CD14-positive monocyte (primary cell): ENCODE measurements around the gene FKRP. TPM values are rescaled to one million over a fixed set of nuclear protein-coding genes. Genes with fewer than 3 reads are reported as not detected.
"Not testable (repeated sequence)": the region's sequence is repeated elsewhere in the genome, so short reads cannot be mapped to it uniquely, and the experiment has no call there.

Source experiments
- DNase-seq, 3 donors: peaks; one replicate each; pipeline ENCODE4 v3.0.0-alpha.2; 2011 to 2022
- H2AFZ ChIP-seq: 2 replicates; pipeline ENCODE4 v1.6.0; 2012; ENCODE audit warnings: mild to moderate bottlenecking, low read depth, low read length, inconsistent platforms; ENCODE audit not compliant: insufficient read depth, poor library complexity, severe bottlenecking
- H3K27ac ChIP-seq, 2 donors: 1 replicate in 1 of 2; 2 replicates in 1 of 2; pipeline ENCODE4 v1.5.1; 2012 to 2013; ENCODE audit warnings: low read length in 2 of 2, control low read depth in 1 of 2, inconsistent platforms in 1 of 2, low read depth in 1 of 2, mild to moderate bottlenecking in 1 of 2
- H3K27me3 ChIP-seq, 2 donors: one replicate each; pipeline versions ENCODE4 v1.6.0 to v1.6.1; 2011 to 2013; ENCODE audit warnings: low read length in 2 of 2; ENCODE audit not compliant: control insufficient read depth in 2 of 2, insufficient read depth in 2 of 2
- H3K36me3 ChIP-seq, 2 donors: replicated peaks in 1 of 2; 1 replicate in 1 of 2; 2 replicates in 1 of 2; pipeline versions ENCODE4 v1.5.1 to v1.6.1; 2012 to 2013; ENCODE audit warnings: low read length in 2 of 2, control low read depth in 1 of 2, inconsistent platforms in 1 of 2, mild to moderate bottlenecking in 1 of 2; ENCODE audit not compliant: insufficient read depth in 2 of 2, control insufficient read depth in 1 of 2
- H3K4me1 ChIP-seq, 2 donors: 1 replicate in 1 of 2; 2 replicates in 1 of 2; pipeline versions ENCODE4 v1.5.1 to v1.6.1; 2012 to 2013; ENCODE audit warnings: low read length in 2 of 2, control low read depth in 1 of 2, inconsistent platforms in 1 of 2, mild to moderate bottlenecking in 1 of 2, moderate library complexity in 1 of 2; ENCODE audit not compliant: insufficient read depth in 2 of 2, control insufficient read depth in 1 of 2
- H3K4me2 ChIP-seq: replicated peaks from 2 replicates; pipeline ENCODE3; 2012; ENCODE audit warnings: low read length, moderate library complexity, mild to moderate bottlenecking; ENCODE audit not compliant: poor library complexity, severe bottlenecking; ENCODE audit errors: extremely low read depth
- H3K4me3 ChIP-seq, 3 experiments: fragments of 200-600 bp in 1 of 3; sonication (generic) in 1 of 3; replicated peaks in 1 of 3; 1 replicate in 2 of 3; 2 replicates in 1 of 3; pipeline ENCODE4 v1.5.1; 2011 to 2013; ENCODE audit warnings: low read length in 3 of 3, mild to moderate bottlenecking in 3 of 3, control low read depth in 2 of 3, low read depth in 2 of 3, inconsistent platforms in 1 of 3, moderate library complexity in 1 of 3
- H3K79me2 ChIP-seq: 2 replicates; pipeline ENCODE4 v1.6.0; 2012; ENCODE audit warnings: mild to moderate bottlenecking, control low read depth, inconsistent platforms, low read length, moderate library complexity; ENCODE audit not compliant: insufficient read depth
- H3K9ac ChIP-seq: 2 replicates; pipeline ENCODE4 v1.6.0; 2017; ENCODE audit warnings: low read length, mild to moderate bottlenecking; ENCODE audit not compliant: insufficient read depth, poor library complexity, severe bottlenecking
- H3K9me3 ChIP-seq, 2 donors: replicated peaks in 1 of 2; 1 replicate in 1 of 2; 2 replicates in 1 of 2; pipeline versions ENCODE4 v1.5.1 to v1.6.1; 2012 to 2013; ENCODE audit warnings: low read length in 2 of 2, control low read depth in 1 of 2; ENCODE audit not compliant: control insufficient read depth in 1 of 2, insufficient read depth in 1 of 2
- H4K20me1 ChIP-seq: 2 replicates; pipeline ENCODE4 v1.6.0; 2012; ENCODE audit warnings: mild to moderate bottlenecking, low read length, control low read depth, moderate library complexity; ENCODE audit not compliant: insufficient read depth
- H3K27ac Mint-ChIP-seq, 7 donors: one replicate each; pipeline ENCODE4 v1.8.0; 2020; ENCODE audit warnings: mild to moderate bottlenecking in 7 of 7, mixed read lengths in 7 of 7, moderate library complexity in 6 of 7, inconsistent platforms in 2 of 7
- H3K27me3 Mint-ChIP-seq, 3 donors: one replicate each; pipeline ENCODE4 v1.8.0; 2021 to 2022; ENCODE audit warnings: low read depth in 3 of 3, mild to moderate bottlenecking in 3 of 3, mixed read lengths in 3 of 3, moderate library complexity in 3 of 3, inconsistent platforms in 1 of 3
- H3K36me3 Mint-ChIP-seq, 2 donors: one replicate each; pipeline ENCODE4 v1.8.0; 2020; ENCODE audit warnings: mixed read lengths in 2 of 2, inconsistent platforms in 1 of 2, mild to moderate bottlenecking in 1 of 2
- H3K4me1 Mint-ChIP-seq: one replicate; pipeline ENCODE4 v1.8.0; 2020; ENCODE audit warnings: mild to moderate bottlenecking, mixed read lengths
- H3K4me3 Mint-ChIP-seq, 2 donors: one replicate each; pipeline ENCODE4 v1.8.0; 2020; ENCODE audit warnings: mild to moderate bottlenecking in 2 of 2, mixed read lengths in 2 of 2, moderate library complexity in 1 of 2
- H3K9me3 Mint-ChIP-seq, 7 donors: one replicate each; pipeline ENCODE4 v1.8.0; 2020 to 2022; ENCODE audit warnings: mixed read lengths in 7 of 7, mild to moderate bottlenecking in 6 of 7, moderate library complexity in 6 of 7, inconsistent platforms in 2 of 7
- WGBS: methylation state at CpG from one replicate; pipeline ENCODE4 v1.1.5; 2013; ENCODE audit warnings: missing lambda C conversion rate; ENCODE audit not compliant: insufficient coverage; 5-methylcytosine and 5-hydroxymethylcytosine counted together
- intact Hi-C, 2 donors: fragments of 100-400 bp; cut with micrococcal nuclease; formaldehyde crosslinking; loops; one replicate each; pipeline versions ENCODE4 v1.15.0 to v1.15.1; 2023
- polyA plus RNA-seq, 3 donors: library from polyadenylated mRNA; depleted of rRNA in 1 of 3; unstranded in 2 of 3; stranded (reverse) in 1 of 3; fragments of 300-500 nt in 2 of 3; fragments of >200 nt in 1 of 3; fragmentation: Illumina TruSeq in 2 of 3; gene quantifications; 1 replicate in 2 of 3; 2 replicates in 1 of 3; pipeline ENCODE4 v1.2.3, GENCODE V29; 2012 to 2021
- TF ChIP-seq, protein P1 (sequence below): fragments of 200-600 bp; IDR thresholded peaks from one replicate; pipeline ENCODE4 v1.8.0; 2022; ENCODE audit warnings: antibody characterized with exemption, mild to moderate bottlenecking

The FKRP gene
- polyA plus RNA-seq, 3 donors = 2.1 to 21.5 (median 2.7) TPM

DNA sequence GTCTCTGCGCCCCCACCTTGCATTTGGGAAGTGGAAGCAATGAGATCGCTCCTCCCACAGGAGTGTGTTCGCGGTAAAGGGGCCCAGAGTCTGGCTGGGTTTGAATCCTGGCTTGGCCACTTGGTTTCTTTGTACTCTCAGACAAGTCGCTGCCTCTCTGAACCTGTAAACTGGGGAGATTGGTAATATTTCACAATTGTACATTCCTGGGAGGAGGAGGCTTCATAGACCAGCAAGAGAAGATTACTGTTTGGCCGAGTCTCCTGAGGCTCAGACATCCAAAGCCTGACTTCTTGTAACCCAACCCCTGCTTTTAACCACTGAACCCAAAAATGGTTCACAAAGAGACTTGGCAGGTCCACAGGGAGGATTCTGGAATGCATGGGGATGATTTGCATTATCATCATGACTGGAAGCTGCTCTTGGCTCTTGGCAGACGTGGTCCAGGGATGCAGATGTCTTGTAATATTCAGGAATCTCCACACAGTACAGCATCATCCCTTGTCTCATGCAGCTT is 14.0 kb downstream of the FKRP start:
- intact Hi-C loops = loop anchor here in 1 of 2 donors (5.0 kb wide), 1 partner anchor 82 kb away; no protein-coding TSS in a partner anchor
- Mint-ChIP-seq H3K4me1 (peaks cover 32% of the 10 kb centered on the region), H3K27ac (peak overlapping the region in 3 of 7 donors; percentile 2 to 65 (median 62)), H3K9me3 (peaks cover 0 to 4% (median 2%) of the 10 kb centered on the region in 7 donors), H3K36me3 (peaks cover 3 to 14% of the 10 kb centered on the region in 2 donors), H3K4me3 (no peak overlapping the region), H3K27me3 (no peaks in the 10 kb centered on the region)
- Histone ChIP-seq H3K27ac (peak overlapping the region in 1 of 2 donors; percentile 8), H3K9me3 (no peaks in the 10 kb centered on the region), H3K4me3 (no peak overlapping the region), H3K27me3 (no peaks in the 10 kb centered on the region), H3K79me2 (no peaks in the 10 kb centered on the region), H3K36me3 (no peaks in the 10 kb centered on the region), H3K4me2 (no peak overlapping the region), H3K4me1 (peaks cover 24 to 31% of the 10 kb centered on the region in 2 donors), H2AFZ (no peak overlapping the region), H4K20me1 (peaks cover 7% of the 10 kb centered on the region), H3K9ac (no peak overlapping the region)
- no peak for DNase-seq
- WGBS = 87% methylated on average over 5 of the region's 7 CpGs
- TF ChIP-seq, protein P1, sequence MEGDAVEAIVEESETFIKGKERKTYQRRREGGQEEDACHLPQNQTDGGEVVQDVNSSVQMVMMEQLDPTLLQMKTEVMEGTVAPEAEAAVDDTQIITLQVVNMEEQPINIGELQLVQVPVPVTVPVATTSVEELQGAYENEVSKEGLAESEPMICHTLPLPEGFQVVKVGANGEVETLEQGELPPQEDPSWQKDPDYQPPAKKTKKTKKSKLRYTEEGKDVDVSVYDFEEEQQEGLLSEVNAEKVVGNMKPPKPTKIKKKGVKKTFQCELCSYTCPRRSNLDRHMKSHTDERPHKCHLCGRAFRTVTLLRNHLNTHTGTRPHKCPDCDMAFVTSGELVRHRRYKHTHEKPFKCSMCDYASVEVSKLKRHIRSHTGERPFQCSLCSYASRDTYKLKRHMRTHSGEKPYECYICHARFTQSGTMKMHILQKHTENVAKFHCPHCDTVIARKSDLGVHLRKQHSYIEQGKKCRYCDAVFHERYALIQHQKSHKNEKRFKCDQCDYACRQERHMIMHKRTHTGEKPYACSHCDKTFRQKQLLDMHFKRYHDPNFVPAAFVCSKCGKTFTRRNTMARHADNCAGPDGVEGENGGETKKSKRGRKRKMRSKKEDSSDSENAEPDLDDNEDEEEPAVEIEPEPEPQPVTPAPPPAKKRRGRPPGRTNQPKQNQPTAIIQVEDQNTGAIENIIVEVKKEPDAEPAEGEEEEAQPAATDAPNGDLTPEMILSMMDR = no peak

DNA sequence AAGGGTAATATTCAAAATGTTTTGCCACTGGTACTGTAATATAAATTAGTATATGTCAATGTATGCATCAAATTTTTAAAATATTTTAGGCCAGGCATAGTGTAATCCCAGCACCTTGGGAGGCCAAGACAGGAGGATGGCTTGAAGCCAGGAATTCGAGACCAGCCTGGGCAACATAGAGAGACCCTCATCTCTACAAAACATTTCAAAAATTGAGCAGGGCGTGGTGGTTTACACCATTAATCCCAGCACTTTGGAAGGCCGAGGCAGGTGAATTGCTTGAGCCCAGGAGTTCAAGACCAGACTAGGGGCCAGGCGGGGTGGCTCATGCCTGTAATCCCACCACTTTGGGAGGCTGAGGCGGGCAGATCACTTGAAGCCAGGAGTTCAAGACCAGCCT is 14.5 kb downstream of the FKRP start:
- H3K27me3 Mint-ChIP-seq = peaks cover 0 to 1% (median 0%) of the 10 kb centered on the region in 3 donors
- 97% methylated on average over 4 of the region's 5 CpGs for WGBS
- no peaks in the 10 kb centered on the region for H3K9me3 ChIP-seq
- no peak overlapping the region for H3K4me3 ChIP-seq
- peaks cover 0 to 4% (median 2%) of the 10 kb centered on the region in 7 donors for H3K9me3 Mint-ChIP-seq
- intact Hi-C loops = no loop called here
- no peak overlapping the region for H3K4me2 ChIP-seq
- no peak overlapping the region for H3K4me3 Mint-ChIP-seq
- peaks cover 3 to 13% of the 10 kb centered on the region in 2 donors for H3K36me3 Mint-ChIP-seq
- peaks cover 7% of the 10 kb centered on the region for H4K20me1 ChIP-seq
- H3K9ac ChIP-seq = no peak overlapping the region
- H3K27ac Mint-ChIP-seq = no peak overlapping the region
- no peaks in the 10 kb centered on the region for H3K36me3 ChIP-seq
- H2AFZ ChIP-seq = no peak overlapping the region
- peaks cover 19 to 26% of the 10 kb centered on the region in 2 donors for H3K4me1 ChIP-seq
- DNase-seq = no peak
- TF ChIP-seq, protein P1 = no peak
- no peaks in the 10 kb centered on the region for H3K27me3 ChIP-seq
- H3K79me2 ChIP-seq = no peaks in the 10 kb centered on the region
- H3K27ac ChIP-seq = no peak overlapping the region
- peaks cover 30% of the 10 kb centered on the region for H3K4me1 Mint-ChIP-seq

DNA sequence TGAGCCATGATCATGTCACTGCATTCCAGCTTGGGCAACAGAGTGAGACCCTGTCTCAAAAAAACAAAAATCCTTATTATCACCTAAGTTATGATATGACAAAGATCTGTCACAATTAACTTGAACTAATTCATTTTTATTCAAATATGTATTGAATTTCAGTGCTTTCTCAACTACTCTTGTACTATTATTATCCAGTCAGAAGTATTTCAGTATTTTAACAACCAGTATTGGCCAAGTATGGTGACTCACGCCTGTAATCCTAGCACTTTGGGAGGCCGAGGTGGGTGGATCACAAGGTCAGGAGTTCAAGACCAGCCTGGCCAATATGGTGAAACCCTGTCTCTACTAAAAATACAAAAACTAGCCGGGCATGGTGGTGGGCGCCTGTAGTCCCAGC is 15.0 kb downstream of the FKRP start:
- DNase-seq, H3K4me3 ChIP-seq, H4K20me1 ChIP-seq, H2AFZ ChIP-seq, H3K9me3 ChIP-seq, H3K27ac ChIP-seq, H3K79me2 ChIP-seq, H3K4me3 Mint-ChIP-seq, H3K9ac ChIP-seq, H3K4me2 ChIP-seq, intact Hi-C loops, H3K9me3 Mint-ChIP-seq, H3K36me3 ChIP-seq, H3K27me3 ChIP-seq, H3K27me3 Mint-ChIP-seq: not testable (repeated sequence)
- Mint-ChIP-seq H3K4me1 (peaks cover 29% of the 10 kb centered on the region), H3K27ac (peak overlapping the region in 1 of 7 donors; percentile 24), H3K36me3 (peaks cover 3 to 12% of the 10 kb centered on the region in 2 donors)
- peaks cover 15 to 20% of the 10 kb centered on the region in 2 donors for H3K4me1 ChIP-seq
- WGBS = 100% methylated on average over 1 of the region's 4 CpGs
